ENCODE measurements around the gene ST3GAL3. TPM values are rescaled to one million over a fixed set of nuclear protein-coding genes. Genes with fewer than 3 reads are reported as not detected.

ST3GAL3 gene
- total and polyA plus RNA-seq, 2 of the 13 experiments (the other 11 are each of a cell fraction or from before 2014, with no cell fraction given) = 5.1 to 8.1 TPM

- intact Hi-C loops (cut with micrococcal nuclease; ENCODE audit: unreplicated experiment) (loop anchor here (10.0 kb wide), 1 partner anchor 102 kb away; the partner anchor contains the start of gene SLC6A9), in situ Hi-C loops (cut with HindIII; ENCODE audit: extremely low pct_ligation_motif_present, low pct_unique_long_range_greater_than_20kb) (loop anchor here (5.0 kb wide), 2 partner anchors 176 to 406 kb away; no protein-coding TSS in a partner anchor)
- Histone ChIP-seq H3K36me3 (replicated peaks in 1 of 2; ENCODE audit: control insufficient read depth in 1 of 2, insufficient read depth in 2 of 2, low read length in 2 of 2) (no peaks in the 10 kb centered on the region; a peak in 1 of 5 replicates), H2AFZ (ENCODE audit: low read length) (no peak overlapping the region), H3K9me3 (ENCODE audit: low read length) (no peaks in the 10 kb centered on the region), H3K27ac (ENCODE audit: extremely low read length, insufficient read depth, low read length) (no peak overlapping the region), H4K20me1 (ENCODE audit: insufficient read depth, low read length) (0 out of 2 replicates have a peak, but pooled peaks cover 2% of the 10 kb centered on the region), H3K4me3 (replicated peaks in 1 of 3; ENCODE audit: insufficient read depth in 1 of 3, low read depth in 2 of 3, low read length in 3 of 3) (peak overlapping the region; percentile 39 to 84 (median 61); a peak in 4 of 6 replicates), H3K9ac (ENCODE audit: insufficient read depth, low read depth, low read length) (no peak overlapping the region), H3K4me2 (ENCODE audit: low read depth, low read length) (peak overlapping the region; percentile 99), H3K4me1 (ENCODE audit: insufficient read depth, low read length) (peaks cover 39% of the 10 kb centered on the region), H3K27me3 (ENCODE audit: control insufficient read depth in 1 of 2, insufficient read depth in 2 of 2, low read length in 2 of 2) (no peaks in the 10 kb centered on the region), H3K79me2 (ENCODE audit: insufficient read depth, low read length) (no peaks in the 10 kb centered on the region)
- FAIRE-seq (no peak), DNase-seq (ENCODE audit: low spot score) (no peak), ATAC-seq (no peak)
- 60% methylated on average over 6 of the region's 8 CpGs for WGBS (ENCODE audit: low lambda C conversion rate)
- no TSS peak for BruUV-seq (replicated peaks)
- POLR2A ChIA-PET = interaction anchor here (2.7 kb wide), 1 partner anchor 99 kb away, joined by 9 read pairs; the partner anchor contains the start of gene SLC6A9
- CTCF ChIA-PET (ENCODE audit: low intra/inter-chr PET ratio, low total read pairs) = interaction anchor here (4.6 kb wide), 1 partner anchor 169 kb away, joined by 44 read pairs; no protein-coding TSS in a partner anchor
- TF ChIP-seq POLR2G (IDR thresholded peaks at IDR 0.05; ENCODE audit: low read depth, low read length) (0 out of 2 replicates have a peak, but pooled peaks have one; percentile 11), ARID3A (IDR thresholded peaks at IDR 0.05; ENCODE audit: low read depth, low read length) (no peak), ZHX2 (IDR thresholded peaks at IDR 0.05; ENCODE audit: low read depth) (no peak), ZHX2 (CRISPR knock-in tag; IDR thresholded peaks at IDR 0.05; ENCODE audit: borderline replicate concordance) (no peak), KDM2A (CRISPR knock-in tag; IDR thresholded peaks at IDR 0.05; ENCODE audit: borderline replicate concordance, low read depth) (peak; percentile 17; the same call in 1 of the 2 replicates), PTBP1 (IDR thresholded peaks at IDR 0.05; ENCODE audit: low read depth, low read length, poor library complexity, severe bottlenecking) (no peak), PHF5A (CRISPR knock-in tag; IDR thresholded peaks at IDR 0.05; ENCODE audit: low read depth, unreplicated experiment) (no peak), ZBTB49 (CRISPR knock-in tag; IDR thresholded peaks at IDR 0.05; ENCODE audit: borderline replicate concordance) (no peak), ISX (CRISPR knock-in tag; conservative IDR thresholded peaks at IDR 0.05) (no peak), ZNF75D (CRISPR knock-in tag; IDR thresholded peaks at IDR 0.05; ENCODE audit: borderline replicate concordance) (no peak), SRSF9 (IDR thresholded peaks at IDR 0.05; ENCODE audit: borderline replicate concordance, insufficient read depth, low read depth, low read length, poor library complexity, severe bottlenecking) (no peak), ZNF251 (CRISPR knock-in tag; IDR thresholded peaks at IDR 0.05) (no peak), PCBP2 (optimal IDR thresholded peaks at IDR 0.05; ENCODE audit: low read depth, low read length, poor library complexity, severe bottlenecking) (no peak)
Observed at GRCh38 chr1:43932786-43933385, 225.6 kb downstream of the ST3GAL3 start.

Data from HepG2 (cell line).